H1 (cell line): ENCODE measurements around the gene GOLGA8A.

ENCODE experiments used
- ATF3 ChIP-seq: IDR thresholded peaks from 2 replicates; pipeline ENCODE4 v1.6.1; 2011; ENCODE audit warnings: low read depth, mild to moderate bottlenecking, low read length; ENCODE audit not compliant: insufficient read depth
- CHD1 ChIP-seq: IDR thresholded peaks from 2 replicates; pipeline ENCODE4 v1.6.1; 2012; ENCODE audit warnings: low read depth, low read length, improper control_type of control experiment

DNA sequence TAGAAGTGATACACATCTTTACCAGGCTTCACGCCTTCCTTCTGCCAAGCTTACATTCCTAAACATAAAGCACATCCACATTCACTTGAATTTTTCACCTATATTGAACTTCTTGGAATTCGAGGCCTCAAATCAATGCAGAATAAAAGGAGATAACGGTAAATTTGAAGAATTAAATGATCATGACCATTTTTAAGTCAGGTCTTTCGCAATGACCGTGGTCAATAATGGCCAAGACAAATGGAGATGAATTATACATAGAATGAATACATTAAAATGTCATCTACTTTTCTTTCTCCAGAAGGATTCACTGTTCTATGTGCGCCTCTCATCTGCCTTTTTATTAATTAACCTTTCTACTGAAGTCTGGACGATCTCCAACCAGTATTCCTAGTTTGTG is 5.3 kb upstream of the GOLGA8A start:
- no peak for TF ChIP-seq CHD1
- no peak for TF ChIP-seq ATF3
